Endometrial microvascular endothelial cells (primary cell): ENCODE results near the gene HBP1. TPM values are rescaled to one million over a fixed set of nuclear protein-coding genes. Genes with fewer than 3 reads are reported as not detected.

Source experiments
- in situ Hi-C: cut with HindIII; loops from 2 replicates; pipeline ENCODE4 v1.10.0; 2017; ENCODE audit warnings: low sequenced_read_pairs, low pct_unique_long_range_greater_than_20kb; ENCODE audit errors: inconsistent ontology term
- total RNA-seq: library from RNA; depleted of rRNA; stranded (reverse); fragments of >200 nt; gene quantifications from one replicate; pipeline ENCODE4 v1.2.3, GENCODE V29; 2015; ENCODE audit errors: inconsistent ontology term

The HBP1 gene
- total RNA-seq, 1 donor from 2014 or later = 53.6 TPM

DNA sequence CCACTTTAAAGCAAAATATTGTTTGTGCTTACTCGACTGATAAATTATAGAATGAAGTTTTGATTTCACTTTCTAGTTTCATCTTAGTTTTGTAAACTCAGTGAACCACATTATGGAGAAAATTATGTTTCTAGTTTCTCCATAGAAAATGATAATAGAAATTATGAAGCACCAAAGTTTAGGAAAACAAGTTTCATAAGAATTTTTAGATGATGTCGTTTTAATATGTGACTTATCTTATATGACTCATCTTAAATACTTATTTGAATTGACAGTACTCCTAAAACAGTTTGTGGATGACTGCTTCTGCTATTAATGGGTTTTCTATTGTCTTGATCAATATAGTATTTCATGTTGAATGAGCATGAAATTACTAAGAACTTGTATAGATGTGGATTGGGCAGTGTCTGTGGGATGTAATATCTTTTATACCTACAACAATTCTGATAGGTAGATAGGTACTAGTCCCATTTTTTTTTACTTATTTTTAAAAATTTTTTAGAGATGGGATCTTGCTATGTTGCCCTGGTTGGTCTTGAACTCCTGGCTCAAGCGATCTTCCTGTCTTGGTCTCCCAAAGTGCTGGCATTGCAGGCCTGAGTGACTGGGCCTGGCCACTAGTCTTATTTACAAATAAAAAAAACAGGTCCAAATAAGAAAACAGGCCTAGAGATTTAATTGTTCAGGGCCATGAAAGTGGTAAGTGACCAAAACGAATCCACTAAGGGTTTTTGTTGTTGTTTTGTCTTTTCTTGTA lies 3.7 kb downstream of the HBP1 start:
- in situ Hi-C loops = loop anchor here (25.0 kb wide), 1 partner anchor 385 kb away; no protein-coding TSS in a partner anchor

- in situ Hi-C loops = loop anchor here (25.0 kb wide), 1 partner anchor 386 kb away; no protein-coding TSS in a partner anchor
Observed at GRCh38 chr7:107173191-107173590, 4.4 kb downstream of the HBP1 start.

DNA sequence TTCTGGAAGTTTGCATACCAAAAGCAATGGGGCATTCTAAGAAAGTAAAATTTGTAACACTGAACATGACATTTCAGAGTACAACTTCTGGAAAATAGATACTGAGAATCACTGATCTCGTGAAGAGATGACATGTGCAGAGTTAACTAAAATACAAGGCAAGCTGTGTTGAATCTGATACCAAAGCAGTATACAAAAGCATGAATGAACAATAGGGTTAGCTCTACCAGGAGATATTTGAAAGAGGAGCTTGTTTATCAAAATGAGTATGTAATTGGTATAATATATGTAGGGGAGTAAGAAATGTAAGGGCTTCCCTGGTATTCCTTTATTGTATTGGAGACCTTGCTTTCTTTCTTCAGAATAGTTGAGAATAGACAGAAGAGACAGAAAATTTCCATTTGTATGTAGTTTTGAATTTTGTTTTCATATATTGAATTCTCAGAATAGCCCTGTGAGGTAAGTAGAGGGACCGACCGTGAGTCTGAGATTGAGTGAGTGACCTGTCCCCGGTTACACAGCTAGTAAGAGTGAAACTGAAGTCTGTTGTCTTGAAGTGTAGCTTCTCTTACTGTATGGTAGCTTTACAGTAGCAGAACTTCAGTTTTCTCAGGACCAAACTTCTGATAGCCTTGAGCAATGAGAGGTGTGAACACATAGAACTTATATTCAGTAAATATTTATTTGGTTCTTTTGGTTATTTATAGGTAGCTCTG lies 5.0 kb downstream of the HBP1 start:
- in situ Hi-C loops = loop anchor here (25.0 kb wide), 1 partner anchor 387 kb away; no protein-coding TSS in a partner anchor

DNA sequence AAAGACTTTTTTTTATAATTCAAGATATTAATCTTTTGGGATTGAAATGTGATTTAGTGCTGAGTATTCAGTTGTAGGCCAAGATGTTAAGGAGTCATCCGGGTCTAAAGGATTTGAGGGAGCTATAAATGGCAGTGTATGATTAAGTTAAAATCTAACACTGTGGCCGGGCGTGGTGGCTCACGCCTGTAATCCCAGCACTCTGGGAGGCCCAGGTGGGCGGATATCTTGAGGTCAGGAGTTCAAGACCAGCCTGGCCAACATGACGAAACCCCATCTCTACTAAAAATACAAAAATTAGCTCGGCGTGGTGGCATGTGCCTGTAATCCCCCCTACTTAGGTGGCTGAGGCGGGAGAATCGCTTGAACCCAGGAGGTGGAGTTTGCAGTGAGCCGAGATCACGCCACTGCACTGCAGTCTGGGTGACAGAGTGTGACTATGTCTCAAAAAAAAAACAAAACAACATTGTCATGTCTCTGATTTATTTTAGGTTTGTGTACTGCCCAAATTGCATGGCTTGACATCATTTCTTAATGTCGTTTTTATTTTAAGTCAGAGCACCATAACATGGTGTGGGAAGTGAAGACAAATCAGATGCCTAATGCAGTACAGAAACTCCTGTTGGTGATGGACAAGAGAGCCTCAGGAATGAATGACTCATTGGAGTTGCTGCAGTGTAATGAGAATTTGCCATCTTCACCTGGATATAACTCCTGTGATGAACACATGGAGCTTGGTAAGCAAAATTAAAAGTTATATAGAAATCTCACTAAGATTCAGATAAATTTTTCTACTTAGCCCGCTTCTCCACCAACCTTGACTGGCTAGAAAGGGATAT lies 10.7 kb downstream of the HBP1 start:
- in situ Hi-C loops = loop anchor here (25.0 kb wide), 1 partner anchor 408 kb away; the partner anchor contains the start of gene BCAP29

- in situ Hi-C loops = loop anchor here (25.0 kb wide), 1 partner anchor 407 kb away; the partner anchor contains the start of gene BCAP29
Observed at GRCh38 chr7:107180378-107180777, 11.6 kb downstream of the HBP1 start.

GRCh38 chr7:107181172-107181571 lies 12.4 kb downstream of the HBP1 start:
- in situ Hi-C loops = loop anchor here (25.0 kb wide), 1 partner anchor 406 kb away; the partner anchor contains the start of gene BCAP29

- in situ Hi-C loops = loop anchor here (25.0 kb wide), 1 partner anchor 402 kb away; the partner anchor contains the start of gene BCAP29
Observed at GRCh38 chr7:107185716-107186115, 16.9 kb downstream of the HBP1 start.

DNA sequence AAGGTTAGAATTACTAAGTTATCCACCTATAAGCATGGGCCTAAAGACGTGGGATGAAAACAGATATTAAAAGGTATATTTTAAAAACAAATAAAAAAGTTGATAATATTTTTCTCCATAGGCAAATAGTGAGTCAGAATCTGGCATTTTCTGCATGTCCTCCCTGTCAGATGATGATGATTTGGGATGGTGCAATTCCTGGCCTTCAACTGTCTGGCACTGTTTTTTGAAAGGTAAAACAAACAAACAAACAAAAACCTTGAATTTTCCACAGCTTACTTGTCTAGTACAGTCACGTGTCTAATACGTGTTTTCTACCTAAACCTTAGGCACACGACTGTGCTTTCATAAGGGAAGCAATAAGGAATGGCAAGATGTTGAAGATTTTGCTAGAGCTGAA lies 17.4 kb downstream of the HBP1 start:
- in situ Hi-C loops = loop anchor here (25.0 kb wide), 1 partner anchor 401 kb away; the partner anchor contains the start of gene BCAP29

DNA sequence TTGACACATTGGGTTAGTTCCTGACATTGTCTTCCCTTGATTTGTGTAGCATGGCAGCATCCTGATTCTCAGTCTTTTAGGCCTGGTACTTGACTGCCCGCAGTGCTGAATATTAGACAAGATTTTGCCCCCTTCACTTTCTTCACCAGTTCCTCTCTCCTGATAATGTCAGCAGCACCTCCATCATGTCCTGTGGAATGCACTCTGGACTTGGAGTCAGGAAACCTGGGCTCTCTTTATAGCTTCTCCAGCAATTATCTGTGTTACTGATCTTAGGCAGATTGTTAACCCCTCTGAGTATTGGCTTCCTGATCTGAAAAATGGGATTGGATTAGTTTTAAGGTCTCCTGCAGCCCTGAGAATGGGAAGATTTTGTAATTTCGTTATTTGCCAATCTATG lies 19.0 kb downstream of the HBP1 start:
- in situ Hi-C loops = loop anchor here (25.0 kb wide), 1 partner anchor 400 kb away; the partner anchor contains the start of gene BCAP29

DNA sequence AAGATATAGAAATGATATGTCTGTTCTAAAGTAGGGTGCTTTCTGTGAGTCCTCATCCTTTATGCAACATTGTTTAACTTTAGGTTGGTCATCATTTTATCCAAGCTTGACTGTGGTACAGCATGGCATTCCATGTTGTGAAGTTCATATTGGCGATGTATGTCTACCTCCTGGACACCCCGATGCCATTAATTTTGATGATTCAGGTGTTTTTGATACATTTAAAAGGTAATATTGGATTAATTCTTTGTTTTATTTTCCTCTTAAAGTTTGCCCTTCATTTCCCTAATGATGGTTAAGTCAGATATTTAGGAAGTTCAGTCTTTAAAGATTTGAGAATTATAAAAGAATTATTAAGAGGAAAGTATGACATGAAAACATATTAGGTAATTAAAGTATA lies 21.3 kb downstream of the HBP1 start:
- in situ Hi-C loops = loop anchor here (25.0 kb wide), 1 partner anchor 397 kb away; the partner anchor contains the start of gene BCAP29

DNA sequence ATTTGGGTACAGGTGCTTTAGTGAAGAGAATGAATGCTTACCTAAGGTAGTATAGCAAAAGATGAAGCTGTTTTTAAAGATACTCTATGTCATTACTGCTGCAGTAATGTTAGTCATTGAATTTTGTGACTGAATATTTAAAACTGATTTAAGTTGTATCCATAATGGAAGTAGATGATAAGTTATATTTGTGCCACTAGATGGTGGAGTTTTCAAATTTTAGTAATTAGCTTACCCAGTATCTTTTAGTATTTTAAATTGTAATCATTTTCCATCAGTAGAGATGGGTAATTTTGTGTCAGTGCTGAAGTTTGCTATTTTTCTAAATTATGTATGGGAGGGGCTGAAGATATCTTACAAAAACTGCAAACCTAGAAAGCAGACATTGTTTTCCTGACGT lies 25.2 kb downstream of the HBP1 start:
- in situ Hi-C loops = loop anchor here (25.0 kb wide), 1 partner anchor 393 kb away; the partner anchor contains the start of gene BCAP29

- in situ Hi-C loops = loop anchor here (25.0 kb wide), 1 partner anchor 390 kb away; the partner anchor contains the start of gene BCAP29
Observed at GRCh38 chr7:107196834-107197610, 28.2 kb downstream of the HBP1 start.

- in situ Hi-C loops = no loop called here
Observed at GRCh38 chr7:107201795-107202450, 33.1 kb downstream of the HBP1 start.

DNA sequence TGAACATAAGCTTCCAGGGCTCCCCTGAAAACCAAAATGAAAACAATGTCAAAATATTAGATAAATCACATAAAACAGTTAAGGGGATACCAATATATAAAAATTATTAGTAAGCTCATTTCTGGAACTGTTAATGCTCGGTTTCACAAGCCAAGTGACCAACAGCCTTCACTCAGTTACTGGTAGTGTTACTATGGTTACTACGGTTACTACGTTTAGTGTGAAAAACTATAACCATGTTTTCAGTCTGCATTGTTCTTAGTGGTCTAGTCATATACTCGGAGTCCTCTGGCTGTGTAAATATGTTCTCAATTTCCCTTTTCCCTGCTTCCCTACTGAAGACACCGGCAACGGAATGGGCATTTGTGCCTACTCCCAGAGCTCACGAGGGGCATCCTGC lies 34.8 kb downstream of the HBP1 start:
- in situ Hi-C loops = no loop called here

GRCh38 chr7:107206136-107206535 lies 37.3 kb downstream of the HBP1 start:
- in situ Hi-C loops = no loop called here

DNA sequence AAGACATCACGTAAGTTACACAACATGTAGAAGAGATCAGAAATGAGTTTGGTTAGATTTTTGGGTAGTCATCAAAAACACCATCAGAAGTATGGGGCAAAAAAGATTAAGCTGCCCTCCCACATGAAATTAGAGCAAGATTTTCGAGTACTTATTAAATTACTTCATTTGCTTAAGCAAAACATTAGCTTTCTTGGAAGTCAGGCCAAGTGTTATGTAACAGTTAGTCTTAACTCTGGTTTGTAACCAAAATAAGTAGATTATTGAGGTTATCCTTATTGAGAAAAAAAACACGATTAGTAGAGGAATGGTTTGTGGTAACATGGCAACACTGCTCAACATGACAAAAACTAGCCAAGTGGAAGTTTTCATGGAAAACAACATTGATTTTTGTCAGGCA lies 37.9 kb downstream of the HBP1 start:
- in situ Hi-C loops = no loop called here

DNA sequence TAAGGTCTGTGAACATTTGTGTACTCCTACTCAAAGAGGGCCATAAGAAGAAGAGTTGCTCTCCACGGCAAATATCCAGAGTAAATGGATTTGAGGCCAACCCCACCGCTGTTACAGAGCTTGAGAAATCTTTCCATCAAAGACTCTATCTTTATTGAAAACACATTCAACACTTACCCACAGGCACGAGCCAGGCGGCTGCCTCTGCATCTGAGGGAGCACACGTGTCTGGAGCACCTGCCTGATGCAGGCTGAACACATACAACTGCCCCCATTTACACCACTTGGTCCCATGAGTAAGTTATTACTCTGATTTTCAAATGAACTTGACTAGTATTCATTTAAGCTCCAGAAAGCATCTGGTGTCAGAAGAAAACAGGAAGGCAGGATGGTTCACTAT lies 38.7 kb downstream of the HBP1 start:
- in situ Hi-C loops = no loop called here
